ENCODE results near the gene NPAS1.
A peak's percentile ranks its signal among the peaks of the same experiment; 100 is the strongest.
"Not testable (repeated sequence)": the region's sequence is repeated elsewhere in the genome, so short reads cannot be mapped to it uniquely, and the experiment has no call there.

NPAS1 gene

GRCh38 chr19:47040869-47041268 lies 21.2 kb downstream of the NPAS1 start:
- no peak for DNase-seq (ENCODE audit: low read depth, low spot score)
- no peak overlapping the region for H3K27ac ChIP-seq

GRCh38 chr19:47044946-47045866 lies 25.6 kb downstream of the NPAS1 start:
- no peak for DNase-seq (ENCODE audit: low read depth, low spot score)
- H3K27ac ChIP-seq: no peak overlapping the region

- DNase-seq (ENCODE audit: low read depth, low spot score): no peak
- H3K27ac ChIP-seq: no peak overlapping the region
These were observed 26.3 kb downstream of the NPAS1 start for GRCh38 chr19:47045867-47046470.

GRCh38 chr19:47047272-47047762 lies 27.7 kb downstream of the NPAS1 start:
- DNase-seq (ENCODE audit: low read depth, low spot score): no peak
- no peak overlapping the region for H3K27ac ChIP-seq

GRCh38 chr19:47047763-47048405 lies 28.2 kb downstream of the NPAS1 start:
- peak; percentile 53 for DNase-seq (ENCODE audit: low read depth, low spot score)
- H3K27ac ChIP-seq: no peak overlapping the region

- no peak for DNase-seq (ENCODE audit: low read depth, low spot score)
- no peak overlapping the region for H3K27ac ChIP-seq
These were observed 29.7 kb downstream of the NPAS1 start for GRCh38 chr19:47049307-47049700.

GRCh38 chr19:47050562-47050961 lies 30.9 kb downstream of the NPAS1 start:
- not testable (repeated sequence) for DNase-seq (ENCODE audit: low read depth, low spot score); H3K27ac ChIP-seq

- H3K27ac ChIP-seq: no peak overlapping the region
- DNase-seq (ENCODE audit: low read depth, low spot score): no peak
These were observed 36.8 kb downstream of the NPAS1 start for GRCh38 chr19:47056411-47056810.

GRCh38 chr19:47057328-47057727 lies 37.7 kb downstream of the NPAS1 start:
- no peak overlapping the region for H3K27ac ChIP-seq
- no peak for DNase-seq (ENCODE audit: low read depth, low spot score)

GRCh38 chr19:47058621-47059022 lies 39.0 kb downstream of the NPAS1 start:
- no peak for DNase-seq (ENCODE audit: low read depth, low spot score)
- no peak overlapping the region for H3K27ac ChIP-seq

- H3K27ac ChIP-seq: no peak overlapping the region
- DNase-seq (ENCODE audit: low read depth, low spot score): no peak
These were observed 44.2 kb downstream of the NPAS1 start for GRCh38 chr19:47063874-47064273.

GRCh38 chr19:47065242-47065641 lies 45.6 kb downstream of the NPAS1 start:
- DNase-seq (ENCODE audit: low read depth, low spot score): no peak
- no peak overlapping the region for H3K27ac ChIP-seq

GRCh38 chr19:47066376-47067214 lies 47.0 kb downstream of the NPAS1 start:
- DNase-seq (ENCODE audit: low read depth, low spot score): no peak
- no peak overlapping the region for H3K27ac ChIP-seq

GRCh38 chr19:47067215-47067847 lies 47.7 kb downstream of the NPAS1 start:
- H3K27ac ChIP-seq: no peak overlapping the region
- no peak for DNase-seq (ENCODE audit: low read depth, low spot score)

- DNase-seq (ENCODE audit: low read depth, low spot score): no peak
- H3K27ac ChIP-seq: no peak overlapping the region
These were observed 48.6 kb downstream of the NPAS1 start for GRCh38 chr19:47068246-47068645.

GRCh38 chr19:47068876-47069406 lies 49.3 kb downstream of the NPAS1 start:
- H3K27ac ChIP-seq: no peak overlapping the region
- DNase-seq (ENCODE audit: low read depth, low spot score): no peak

GRCh38 chr19:47069795-47070194 lies 50.2 kb downstream of the NPAS1 start:
- no peak overlapping the region for H3K27ac ChIP-seq
- DNase-seq (ENCODE audit: low read depth, low spot score): no peak

GRCh38 chr19:47070756-47071155 lies 51.1 kb downstream of the NPAS1 start:
- no peak overlapping the region for H3K27ac ChIP-seq
- DNase-seq (ENCODE audit: low read depth, low spot score): no peak

GRCh38 chr19:47071731-47072130 lies 52.1 kb downstream of the NPAS1 start:
- DNase-seq (ENCODE audit: low read depth, low spot score): no peak
- no peak overlapping the region for H3K27ac ChIP-seq

Data from epithelial cell of prostate (primary cell).